GM23248 (cell line): ENCODE measurements around the gene TSHZ2. TPM values are rescaled to one million over a fixed set of nuclear protein-coding genes. Genes with fewer than 3 reads are reported as not detected.

Source experiments
- DNase-seq: peaks from one replicate; pipeline ENCODE4 v3.0.0-alpha.2; 2015
- H2AFZ ChIP-seq: fragments of 200-600 bp; sonication (generic); 2 replicates; pipeline ENCODE4 v1.6.1; 2016; ENCODE audit warnings: antibody characterized with exemption
- H3F3A ChIP-seq: fragments of 200-600 bp; sonication (generic); 2 replicates; pipeline ENCODE4 v1.6.1; 2016; ENCODE audit warnings: mild to moderate bottlenecking, antibody characterized with exemption, mixed run types; ENCODE audit not compliant: insufficient read depth
- H3K27ac ChIP-seq: fragments of 200-600 bp; sonication (generic); 2 replicates; pipeline ENCODE4 v1.5.1; 2016; ENCODE audit warnings: mild to moderate bottlenecking
- H3K27me3 ChIP-seq: fragments of 200-600 bp; sonication (generic); replicated peaks from 2 replicates; pipeline ENCODE4 v1.6.1; 2016; ENCODE audit warnings: mild to moderate bottlenecking; ENCODE audit not compliant: insufficient read depth
- H3K36me3 ChIP-seq: fragments of 200-600 bp; sonication (generic); 2 replicates; pipeline ENCODE4 v1.6.1; 2016; ENCODE audit warnings: low read depth, mild to moderate bottlenecking
- H3K4me1 ChIP-seq: fragments of 200-600 bp; sonication (generic); 2 replicates; pipeline ENCODE4 v1.6.1; 2016; ENCODE audit warnings: mild to moderate bottlenecking; ENCODE audit not compliant: insufficient read depth
- H3K4me2 ChIP-seq: fragments of 200-600 bp; sonication (generic); one replicate; pipeline ENCODE4 v1.6.1; 2016; ENCODE audit warnings: mild to moderate bottlenecking; ENCODE audit not compliant: unreplicated experiment
- H3K4me3 ChIP-seq: fragments of 200-600 bp; sonication (generic); 2 replicates; pipeline ENCODE4 v1.5.1; 2016; ENCODE audit warnings: mild to moderate bottlenecking
- H3K79me2 ChIP-seq: fragments of 200-600 bp; sonication (generic); 2 replicates; pipeline ENCODE4 v1.6.1; 2016; ENCODE audit warnings: mild to moderate bottlenecking; ENCODE audit not compliant: insufficient read depth
- H3K9ac ChIP-seq: fragments of 200-600 bp; sonication (generic); 2 replicates; pipeline ENCODE4 v1.6.1; 2016; ENCODE audit warnings: mild to moderate bottlenecking
- H3K9me2 ChIP-seq: fragments of 200-600 bp; sonication (generic); 2 replicates; pipeline ENCODE4 v1.6.1; 2016; ENCODE audit warnings: mixed run types, mild to moderate bottlenecking, moderate library complexity; ENCODE audit not compliant: insufficient read depth
- H3K9me3 ChIP-seq: fragments of 200-600 bp; sonication (generic); one replicate; pipeline ENCODE4 v1.6.1; 2017; ENCODE audit warnings: low read depth
- H4K20me1 ChIP-seq: fragments of 200-600 bp; sonication (generic); 2 replicates; pipeline ENCODE4 v1.6.0; 2016; ENCODE audit not compliant: insufficient read depth
- EZH2 ChIP-seq: fragments of 200-600 bp; sonication (generic); IDR thresholded peaks from 2 replicates; pipeline ENCODE4 v1.6.1; 2018; ENCODE audit warnings: antibody characterized with exemption, mild to moderate bottlenecking; ENCODE audit not compliant: insufficient read depth, poor library complexity, severe bottlenecking
- EZH2phosphoT487 ChIP-seq: fragments of 200-600 bp; sonication (generic); IDR thresholded peaks from 2 replicates; pipeline ENCODE4 v1.6.1; 2018; ENCODE audit warnings: antibody characterized with exemption, moderate library complexity, mild to moderate bottlenecking, low read depth; ENCODE audit not compliant: insufficient read depth
- WGBS, 2 experiments: methylation state at CpG; one replicate each; pipeline ENCODE4 v1.1.6; 2015 to 2017; ENCODE audit warnings: low lambda C conversion rate in 2 of 2, low coverage in 1 of 2; ENCODE audit errors: missing lambda C conversion rate in 2 of 2; 5-methylcytosine and 5-hydroxymethylcytosine counted together
- in situ Hi-C: fragments of 300-500 bp; cut with MboI; formaldehyde crosslinking; loops from 2 replicates; pipeline ENCODE4 v1.15.0; 2020
- polyA plus RNA-seq: library from polyadenylated mRNA; unstranded; fragments of >200 nt; fragmentation: Nextera tagmentation; extraction: Ambion mirVana; gene quantifications from 2 replicates; pipeline ENCODE4 v1.2.1, GENCODE V29; 2016
- total RNA-seq: library from RNA; depleted of rRNA; stranded (reverse); fragments of >200 nt; shearing (Covaris generic); gene quantifications from 2 replicates; pipeline ENCODE4 v1.2.3, GENCODE V29; 2014

TSHZ2 gene
- total and polyA plus RNA-seq, 2 experiments from 2014 or later, result 4.5 to 13.4 TPM

- H3K9ac ChIP-seq, result no peak overlapping the region
- no peaks in the 10 kb centered on the region for H3K27me3 ChIP-seq
- peaks cover 4% of the 10 kb centered on the region for H3K4me1 ChIP-seq
- H3K9me3 ChIP-seq, result no peaks in the 10 kb centered on the region
- no peaks in the 10 kb centered on the region for H3K36me3 ChIP-seq
- H2AFZ ChIP-seq, result no peak overlapping the region
- TF ChIP-seq EZH2phosphoT487, result no peak
- no peak for TF ChIP-seq EZH2
- in situ Hi-C loops, result no loop called here
- no peaks in the 10 kb centered on the region for H3F3A ChIP-seq
- DNase-seq, result no peak
- no peaks in the 10 kb centered on the region for H3K79me2 ChIP-seq
- 29 to 33% methylated on average over 1 of the region's 1 CpG for WGBS, 2 experiments
- no peak overlapping the region for H3K4me3 ChIP-seq
- no peak overlapping the region for H3K27ac ChIP-seq
- no peaks in the 10 kb centered on the region for H4K20me1 ChIP-seq
- H3K9me2 ChIP-seq, result no peaks in the 10 kb centered on the region
- H3K4me2 ChIP-seq, result no peak overlapping the region
Observed at GRCh38 chr20:53279735-53280134, 307.6 kb downstream of the TSHZ2 start.

GRCh38 chr20:53281557-53282117 lies 309.5 kb downstream of the TSHZ2 start:
- H3K36me3 ChIP-seq, result no peaks in the 10 kb centered on the region
- TF ChIP-seq EZH2 (no peak), EZH2phosphoT487 (no peak)
- H3F3A ChIP-seq, result no peaks in the 10 kb centered on the region
- no peaks in the 10 kb centered on the region for H3K27me3 ChIP-seq
- no peaks in the 10 kb centered on the region for H3K4me1 ChIP-seq
- 56 to 67% methylated on average over 2 of the region's 2 CpGs for WGBS, 2 experiments
- no peak overlapping the region for H2AFZ ChIP-seq
- no peak overlapping the region for H3K9ac ChIP-seq
- H3K9me2 ChIP-seq, result no peaks in the 10 kb centered on the region
- H3K79me2 ChIP-seq, result no peaks in the 10 kb centered on the region
- in situ Hi-C loops, result no loop called here
- H3K4me2 ChIP-seq, result no peak overlapping the region
- no peak for DNase-seq
- H4K20me1 ChIP-seq, result no peaks in the 10 kb centered on the region
- H3K27ac ChIP-seq, result no peak overlapping the region
- H3K4me3 ChIP-seq, result no peak overlapping the region
- H3K9me3 ChIP-seq, result no peaks in the 10 kb centered on the region

- Histone ChIP-seq H3K4me1 (no peaks in the 10 kb centered on the region), H2AFZ (no peak overlapping the region), H3K36me3 (no peaks in the 10 kb centered on the region), H3K9me3 (no peaks in the 10 kb centered on the region), H4K20me1 (no peaks in the 10 kb centered on the region), H3K4me3 (no peak overlapping the region), H3K27me3 (no peaks in the 10 kb centered on the region), H3F3A (no peaks in the 10 kb centered on the region), H3K9ac (no peak overlapping the region), H3K79me2 (no peaks in the 10 kb centered on the region), H3K9me2 (no peaks in the 10 kb centered on the region), H3K27ac (no peak overlapping the region), H3K4me2 (no peak overlapping the region)
- DNase-seq, result no peak
- in situ Hi-C loops, result no loop called here
- 61 to 64% methylated on average over 11 of the region's 11 CpGs for WGBS, 2 experiments
- no peak for TF ChIP-seq EZH2
- TF ChIP-seq EZH2phosphoT487, result no peak
Observed at GRCh38 chr20:53282217-53282955, 310.2 kb downstream of the TSHZ2 start.

GRCh38 chr20:53283011-53283410 lies 310.9 kb downstream of the TSHZ2 start:
- Histone ChIP-seq H3K9ac (no peak overlapping the region), H3K36me3 (no peaks in the 10 kb centered on the region), H3K4me2 (no peak overlapping the region), H3K27ac (no peak overlapping the region), H3K79me2 (no peaks in the 10 kb centered on the region), H3K9me3 (no peaks in the 10 kb centered on the region), H3K27me3 (no peaks in the 10 kb centered on the region), H3F3A (no peaks in the 10 kb centered on the region), H3K4me1 (no peaks in the 10 kb centered on the region), H3K4me3 (no peak overlapping the region), H3K9me2 (no peaks in the 10 kb centered on the region), H2AFZ (no peak overlapping the region), H4K20me1 (no peaks in the 10 kb centered on the region)
- TF ChIP-seq EZH2 (no peak), EZH2phosphoT487 (no peak)
- WGBS, 2 experiments, result 85 to 88% methylated on average over 2 of the region's 2 CpGs
- no peak for DNase-seq
- in situ Hi-C loops, result no loop called here
